Osteoblast (primary cell): Measurements from ENCODE around the gene DGKB. TPM values are rescaled to one million over a fixed set of nuclear protein-coding genes. Genes with fewer than 3 reads are reported as not detected.

Experiments
- DNase-seq: peaks from one replicate; pipeline ENCODE4 v3.0.0; 2011; ENCODE audit warnings: low spot score, mixed read lengths; ENCODE audit not compliant: insufficient read length; ENCODE audit errors: missing footprints
- H2AFZ ChIP-seq: 2 replicates; pipeline ENCODE4 v1.6.0; 2011; ENCODE audit warnings: mild to moderate bottlenecking, low read length
- H3K27ac ChIP-seq: 2 replicates; pipeline ENCODE4 v1.5.1; 2011; ENCODE audit warnings: mild to moderate bottlenecking, low read depth, low read length, moderate library complexity
- H3K27me3 ChIP-seq: 2 replicates; pipeline ENCODE4 v1.6.0; 2012; ENCODE audit warnings: mild to moderate bottlenecking, control low read depth, inconsistent platforms, low read length, moderate library complexity; ENCODE audit not compliant: insufficient read depth
- H3K36me3 ChIP-seq: 2 replicates; pipeline ENCODE4 v1.5.1; 2011; ENCODE audit warnings: mild to moderate bottlenecking, low read length, control low read depth, moderate library complexity; ENCODE audit not compliant: insufficient read depth
- H3K4me1 ChIP-seq: 2 replicates; pipeline ENCODE4 v1.5.1; 2011; ENCODE audit warnings: mild to moderate bottlenecking, low read length, control low read depth, moderate library complexity; ENCODE audit not compliant: insufficient read depth
- H3K4me2 ChIP-seq: 2 replicates; pipeline ENCODE4 v1.6.0; 2011; ENCODE audit warnings: mild to moderate bottlenecking, low read length; ENCODE audit not compliant: insufficient read depth
- H3K4me3 ChIP-seq: fragments of 200-600 bp; sonication (generic); 3 replicates; pipeline ENCODE4 v1.5.1; 2012; ENCODE audit warnings: mild to moderate bottlenecking, low read length, inconsistent platforms; ENCODE audit not compliant: insufficient read depth
- H3K79me2 ChIP-seq: 2 replicates; pipeline ENCODE4 v1.6.0; 2012; ENCODE audit warnings: mild to moderate bottlenecking, low read length, control low read depth, inconsistent platforms; ENCODE audit not compliant: insufficient read depth
- H3K9me3 ChIP-seq: 2 replicates; pipeline ENCODE4 v1.5.1; 2011; ENCODE audit warnings: low read depth, low read length, control low read depth
- H4K20me1 ChIP-seq: 2 replicates; pipeline ENCODE4 v1.6.0; 2012; ENCODE audit warnings: mild to moderate bottlenecking, low read length, control low read depth; ENCODE audit not compliant: insufficient read depth
- CTCF ChIP-seq: IDR thresholded peaks from 2 replicates; pipeline ENCODE4 v1.5.1; 2011; ENCODE audit warnings: mild to moderate bottlenecking, low read depth, low read length, moderate library complexity; ENCODE audit errors: extremely low read depth
- total RNA-seq: library from RNA; depleted of rRNA; stranded (reverse); fragments of >200 nt; gene quantifications from 2 replicates; pipeline ENCODE4 v1.2.3, GENCODE V29; 2012

DGKB gene
- total RNA-seq, 1 donor: 1.1 TPM

GRCh38 chr7:14911077-14911476 is 8.5 kb upstream of the DGKB start:
- no peak overlapping the region for H3K4me2 ChIP-seq
- no peaks in the 10 kb centered on the region for H3K4me1 ChIP-seq
- H3K79me2 ChIP-seq: no peaks in the 10 kb centered on the region
- H2AFZ ChIP-seq: no peak overlapping the region
- H3K36me3 ChIP-seq: no peaks in the 10 kb centered on the region
- H4K20me1 ChIP-seq: no peaks in the 10 kb centered on the region
- DNase-seq: no peak
- no peak overlapping the region for H3K4me3 ChIP-seq
- H3K27me3 ChIP-seq: no peaks in the 10 kb centered on the region
- no peaks in the 10 kb centered on the region for H3K9me3 ChIP-seq
- TF ChIP-seq CTCF: no peak
- H3K27ac ChIP-seq: no peak overlapping the region

GRCh38 chr7:14908697-14909096 is 6.1 kb upstream of the DGKB start:
- Histone ChIP-seq H3K79me2 (no peaks in the 10 kb centered on the region), H3K36me3 (no peaks in the 10 kb centered on the region), H3K27ac (no peak overlapping the region), H3K27me3 (no peaks in the 10 kb centered on the region), H3K4me3 (no peak overlapping the region), H3K4me1 (no peaks in the 10 kb centered on the region), H3K4me2 (no peak overlapping the region), H3K9me3 (no peaks in the 10 kb centered on the region), H2AFZ (no peak overlapping the region), H4K20me1 (no peaks in the 10 kb centered on the region)
- no peak for DNase-seq
- no peak for TF ChIP-seq CTCF

GRCh38 chr7:14905764-14906163 is 3.2 kb upstream of the DGKB start:
- Histone ChIP-seq H3K4me2 (no peak overlapping the region), H3K4me3 (no peak overlapping the region), H3K27me3 (no peaks in the 10 kb centered on the region), H3K4me1 (peaks cover 5% of the 10 kb centered on the region), H3K36me3 (no peaks in the 10 kb centered on the region), H3K27ac (no peak overlapping the region), H3K9me3 (no peaks in the 10 kb centered on the region), H3K79me2 (no peaks in the 10 kb centered on the region), H2AFZ (peak overlapping the region; percentile 30), H4K20me1 (no peaks in the 10 kb centered on the region)
- no peak for TF ChIP-seq CTCF
- DNase-seq: no peak

- no peak overlapping the region for H3K4me3 ChIP-seq
- DNase-seq: no peak
- H3K79me2 ChIP-seq: no peaks in the 10 kb centered on the region
- no peaks in the 10 kb centered on the region for H3K27me3 ChIP-seq
- no peaks in the 10 kb centered on the region for H4K20me1 ChIP-seq
- no peak overlapping the region for H2AFZ ChIP-seq
- H3K36me3 ChIP-seq: no peaks in the 10 kb centered on the region
- H3K4me1 ChIP-seq: peaks cover 7% of the 10 kb centered on the region
- no peak overlapping the region for H3K27ac ChIP-seq
- TF ChIP-seq CTCF: no peak
- peak overlapping the region; percentile 19 for H3K4me2 ChIP-seq
- H3K9me3 ChIP-seq: no peaks in the 10 kb centered on the region
These were observed 2.5 kb downstream of the DGKB start for GRCh38 chr7:14900051-14900450.
